NCI-H526 treated with DMSO at 0.1 percent for 48 hours (cell line): ENCODE measurements around the gene NSMCE3.

ENCODE experiments used
- DNase-seq: peaks from one replicate; lab custom pipeline; 2025; lab: John Stamatoyannopoulos, UW

NSMCE3 gene

DNA sequence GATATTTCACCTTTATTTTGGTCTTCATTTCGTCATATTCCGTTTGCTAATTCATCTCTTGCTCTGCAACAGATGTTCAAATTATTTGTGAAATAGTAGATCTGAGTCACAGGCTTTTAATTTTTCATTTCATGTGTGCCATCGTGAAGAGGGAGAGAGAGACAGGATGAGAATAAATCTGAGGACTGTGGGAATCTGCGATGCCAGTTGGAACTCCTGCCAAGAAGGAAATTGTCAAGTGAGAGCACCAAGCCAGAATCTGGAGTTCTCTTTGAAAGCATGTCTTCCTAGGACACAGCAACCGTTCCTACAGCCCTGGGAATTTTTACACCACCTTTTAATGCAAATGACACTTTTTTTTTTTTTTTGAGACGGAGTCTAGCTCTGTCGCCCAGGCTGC is 48.8 kb downstream of the NSMCE3 start:
- no peak for DNase-seq

DNA sequence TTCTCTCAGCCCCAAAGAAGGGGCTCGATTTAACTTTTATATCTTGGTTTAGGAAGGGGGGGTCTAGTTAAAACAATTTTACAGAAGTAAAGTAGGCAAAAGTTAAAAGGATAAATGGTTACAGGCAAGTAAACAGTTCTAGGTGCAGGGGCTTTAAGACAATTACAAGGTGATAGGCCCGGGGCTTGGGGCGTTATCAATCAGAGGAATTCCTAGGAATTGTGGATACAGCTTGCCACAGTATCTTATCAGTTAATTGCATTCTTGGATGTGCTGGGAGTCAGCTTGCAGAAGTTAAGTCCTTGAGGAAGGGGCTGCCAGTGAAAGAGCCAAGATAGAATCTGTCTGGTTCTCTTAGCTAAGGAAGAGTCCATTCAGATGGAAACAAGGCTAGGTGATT is 52.7 kb downstream of the NSMCE3 start:
- no peak for DNase-seq
